ENCODE results near the gene KLF15.

GRCh38 chr3:126340081-126340511 lies 17.1 kb downstream of the KLF15 start:
- TF ChIP-seq CTCF (IDR thresholded peaks at IDR 0.05; ENCODE audit: low read depth, low read length) (no peak), MAX (IDR thresholded peaks at IDR 0.05; ENCODE audit: low read depth, low read length) (no peak), POLR2A (IDR thresholded peaks at IDR 0.05; ENCODE audit: extremely low read depth, insufficient read length) (no peak)

All from NB4 (cell line).